NOMO-1 treated with dmso at 0.1 percent for 144 hours (cell line): Measurements from ENCODE around the gene STX3.
"Not testable (repeated sequence)": the region's sequence is repeated elsewhere in the genome, so short reads cannot be mapped to it uniquely, and the experiment has no call there.

Source experiments
- DNase-seq: peaks from one replicate; lab custom pipeline; 2025; ENCODE audit not compliant: unreplicated experiment; lab: John Stamatoyannopoulos, UW

The STX3 gene

GRCh38 chr11:59756845-59757244, 1.7 kb downstream of the STX3 start:
- peak; percentile 30 for DNase-seq

GRCh38 chr11:59758401-59759037, 3.3 kb downstream of the STX3 start:
- DNase-seq, result no peak

- no peak for DNase-seq
These were observed 4.7 kb downstream of the STX3 start for GRCh38 chr11:59759900-59760299.

DNA sequence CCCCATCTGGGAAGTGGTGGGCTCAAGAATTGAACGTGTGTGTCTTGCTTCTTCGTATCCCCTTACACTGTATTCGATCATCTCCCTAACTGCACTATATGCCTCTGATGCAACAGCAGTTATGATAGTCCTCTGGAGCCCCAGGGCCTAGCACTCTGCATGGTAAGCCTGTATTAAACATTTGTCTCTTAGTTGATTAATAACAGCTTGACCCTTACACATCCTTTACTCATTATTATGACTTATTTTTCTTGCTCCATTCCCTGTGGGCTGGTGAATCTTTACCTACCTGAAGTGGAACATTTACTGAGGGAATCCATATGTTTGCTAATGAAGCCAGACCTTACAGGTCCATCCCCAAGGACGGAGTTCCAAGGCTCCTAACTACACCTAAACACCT, 5.6 kb downstream of the STX3 start:
- DNase-seq, result no peak

DNA sequence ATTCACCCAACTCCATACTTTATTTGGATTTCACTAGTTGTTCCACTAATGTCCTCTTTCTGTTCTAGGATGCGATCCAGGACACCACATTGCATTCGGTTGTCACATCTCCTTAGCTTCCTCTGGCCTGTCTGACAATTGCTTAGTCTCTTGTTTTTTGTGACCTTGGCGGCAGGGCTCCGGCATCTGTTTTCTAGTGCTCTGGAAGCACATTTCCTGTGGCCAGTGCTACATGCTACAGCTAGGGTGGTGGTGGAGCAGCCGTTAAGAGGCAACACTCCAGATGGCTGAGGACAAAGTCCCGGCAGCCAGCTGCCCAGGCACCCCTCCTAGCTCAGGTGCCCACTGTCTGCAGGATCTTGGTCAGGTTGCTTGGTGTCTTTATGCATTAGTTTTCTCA, 6.8 kb downstream of the STX3 start:
- no peak for DNase-seq

- DNase-seq, result no peak
These were observed 10.0 kb downstream of the STX3 start for GRCh38 chr11:59765068-59765735.

DNA sequence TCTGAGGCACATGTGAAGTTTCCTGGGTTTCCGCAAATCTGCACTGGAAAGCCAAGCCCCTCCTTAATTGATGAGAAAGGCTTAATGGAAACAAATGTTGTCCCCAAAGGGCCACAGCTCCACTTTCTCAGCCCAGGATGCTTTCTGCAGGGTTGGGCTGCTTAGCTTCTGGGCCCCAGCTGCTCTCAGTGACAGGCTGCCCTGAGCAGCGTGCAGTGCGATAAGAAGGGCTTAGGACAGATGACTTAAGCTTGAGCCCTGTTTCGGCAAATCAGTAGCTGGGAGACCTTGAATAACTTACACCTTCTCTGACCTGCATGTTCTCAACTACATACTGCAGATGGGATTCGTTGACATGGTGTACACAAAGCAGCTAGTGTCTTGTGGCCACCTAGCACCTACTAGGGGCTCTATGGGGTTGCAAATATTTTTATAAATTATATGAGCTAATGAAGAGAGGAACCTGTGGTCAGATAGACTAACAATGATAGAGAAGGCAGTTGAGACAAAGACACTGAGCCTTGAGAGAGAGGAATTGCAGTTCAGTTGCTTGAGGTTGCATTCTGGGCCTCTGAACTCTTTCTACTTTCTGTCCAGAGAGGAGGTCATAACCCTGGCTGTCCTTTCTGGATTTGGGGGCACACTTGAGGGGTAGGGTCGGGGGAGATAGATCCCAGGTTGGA, 11.5 kb downstream of the STX3 start:
- DNase-seq, result no peak

GRCh38 chr11:59767225-59767611, 12.0 kb downstream of the STX3 start:
- no peak for DNase-seq

DNA sequence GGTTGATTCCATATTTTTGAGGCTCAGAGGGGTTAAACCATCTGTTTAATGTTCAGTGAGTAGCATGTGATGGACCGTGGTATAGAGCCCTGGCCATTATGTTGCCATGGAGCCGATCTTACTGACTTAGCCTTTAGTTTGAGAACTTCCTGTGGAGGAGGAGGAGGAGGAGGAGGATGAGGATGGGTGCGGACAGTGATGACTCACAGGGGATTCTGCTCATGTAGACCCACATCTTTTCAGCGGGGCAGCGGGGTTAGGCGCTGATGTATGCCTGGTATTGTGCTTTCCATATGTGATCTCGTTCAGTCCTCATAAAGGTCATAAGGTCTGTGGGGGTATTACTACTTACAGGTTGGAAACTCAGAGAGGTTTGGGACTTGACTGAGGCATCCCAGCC, 13.9 kb downstream of the STX3 start:
- DNase-seq, result no peak

- no peak for DNase-seq
These were observed 14.7 kb downstream of the STX3 start for GRCh38 chr11:59769828-59770227.

DNA sequence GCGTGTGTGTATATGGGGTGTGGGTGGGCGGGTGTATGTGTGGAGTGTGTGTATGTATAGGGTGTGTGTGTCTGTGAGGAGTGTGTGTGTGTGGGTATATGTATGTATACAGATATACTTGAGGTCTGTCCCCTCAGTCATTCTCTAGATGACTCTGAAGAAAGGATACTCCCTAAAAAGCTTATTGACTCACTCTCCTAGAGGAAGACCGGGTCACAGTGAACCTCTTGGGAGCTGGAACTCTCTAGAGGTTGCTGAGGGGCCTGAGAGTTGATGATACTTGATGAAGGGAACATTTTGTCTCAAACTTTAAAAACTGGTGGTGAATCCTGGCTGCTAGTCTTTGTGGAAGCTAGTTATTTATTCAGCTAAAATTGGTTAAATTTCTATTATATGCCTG, 15.1 kb downstream of the STX3 start:
- DNase-seq, result no peak

- DNase-seq, result no peak
These were observed 15.7 kb downstream of the STX3 start for GRCh38 chr11:59770869-59771268.

DNA sequence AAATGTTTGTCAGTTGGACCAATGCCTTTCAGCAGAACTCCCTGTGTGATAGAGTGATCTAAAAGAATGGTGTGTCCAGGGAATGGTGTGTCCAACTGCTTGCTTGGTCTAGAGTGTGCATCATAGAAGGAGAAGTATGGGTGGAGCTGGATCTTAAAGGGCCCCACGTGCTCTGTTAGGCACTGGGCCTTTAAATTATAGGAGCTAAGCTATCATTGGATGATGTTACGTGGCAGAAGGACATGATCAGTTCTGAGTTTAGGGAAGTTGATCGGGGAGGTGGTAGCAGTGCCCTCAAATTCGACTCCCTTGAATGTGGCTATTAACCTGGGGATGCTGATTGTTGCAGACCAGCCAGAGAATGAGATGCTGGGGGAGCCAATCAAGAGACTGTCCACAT, 16.4 kb downstream of the STX3 start:
- DNase-seq, result peak; percentile 27

- no peak for DNase-seq
These were observed 17.9 kb downstream of the STX3 start for GRCh38 chr11:59773083-59773440.

DNA sequence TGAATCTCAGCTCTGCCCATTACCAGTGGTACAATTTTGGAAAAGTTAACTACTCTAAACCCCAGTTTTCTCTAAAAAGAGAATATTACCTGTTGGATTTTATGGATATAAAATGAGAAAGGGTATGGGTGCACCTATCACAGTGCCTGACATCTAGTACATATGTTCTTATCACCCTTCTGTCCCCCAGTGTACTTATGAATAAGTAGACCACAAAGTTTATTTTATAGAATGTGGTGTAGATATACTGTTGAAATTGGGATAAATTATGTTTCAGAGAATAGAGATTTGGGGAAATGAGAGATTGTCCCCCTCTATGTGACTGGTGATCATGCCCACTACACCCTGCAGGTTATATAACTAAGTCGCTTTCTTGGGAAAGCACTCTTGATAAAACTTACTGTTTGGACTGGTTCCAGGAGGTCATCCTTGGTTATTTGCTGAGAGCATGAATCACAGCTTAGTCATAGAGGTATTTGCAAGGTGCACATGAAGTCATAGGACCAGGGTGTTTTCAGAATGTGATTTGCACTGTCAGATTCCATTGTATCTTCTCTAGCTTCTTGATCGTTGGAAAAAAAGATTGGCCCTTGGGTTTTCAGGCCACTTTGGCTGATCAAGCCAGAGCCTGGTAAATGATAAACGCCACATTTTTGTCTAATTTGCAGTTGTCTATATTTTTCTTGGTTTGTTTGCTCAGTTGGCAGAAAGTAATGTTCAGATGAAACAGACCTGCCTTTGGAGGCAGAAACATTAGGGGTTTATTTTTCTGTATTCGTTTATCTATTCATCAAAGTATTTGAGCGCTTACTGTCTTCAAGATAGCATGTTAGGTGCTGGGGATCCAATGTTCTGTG, 21.3 kb downstream of the STX3 start:
- no peak for DNase-seq

GRCh38 chr11:59777104-59777503, 21.9 kb downstream of the STX3 start:
- no peak for DNase-seq

DNA sequence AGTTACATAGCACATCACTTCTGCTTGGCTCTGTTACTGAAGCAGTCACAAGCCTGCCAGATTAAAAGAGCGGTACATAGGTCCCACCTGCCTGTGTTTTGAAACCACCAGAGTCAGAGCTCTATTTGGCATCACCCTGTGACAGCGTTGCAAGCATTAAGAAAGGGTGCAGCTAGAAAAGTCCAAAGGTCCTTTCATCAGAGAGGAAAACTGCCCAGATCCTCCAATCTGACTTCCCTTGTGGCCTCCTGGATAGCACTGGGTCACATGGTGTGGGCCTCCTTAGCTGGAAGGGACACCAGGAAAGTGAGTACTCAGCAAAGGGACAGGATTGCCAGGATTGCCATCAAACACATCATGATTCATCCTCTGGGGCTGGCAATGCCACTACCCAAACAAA, 22.9 kb downstream of the STX3 start:
- no peak for DNase-seq

DNA sequence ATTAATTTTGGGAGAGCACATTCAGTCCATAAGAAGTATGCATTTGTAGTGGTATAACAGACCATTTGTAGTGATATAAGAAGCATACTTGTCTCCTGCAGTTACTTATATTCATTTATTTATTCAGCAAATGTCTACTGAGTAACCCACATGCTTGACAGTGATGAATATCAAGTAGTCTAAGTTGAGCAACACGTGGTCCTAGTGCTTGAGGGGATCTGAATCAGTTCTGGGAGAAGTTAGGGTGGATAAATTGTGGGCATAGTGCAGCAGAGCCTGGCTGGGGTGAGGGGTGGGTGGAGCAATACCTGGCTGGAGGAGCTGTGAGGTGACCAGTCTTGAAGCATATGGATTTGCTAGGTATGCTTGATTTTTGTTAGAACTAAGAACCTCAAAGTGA, 24.3 kb downstream of the STX3 start:
- DNase-seq, result no peak

DNA sequence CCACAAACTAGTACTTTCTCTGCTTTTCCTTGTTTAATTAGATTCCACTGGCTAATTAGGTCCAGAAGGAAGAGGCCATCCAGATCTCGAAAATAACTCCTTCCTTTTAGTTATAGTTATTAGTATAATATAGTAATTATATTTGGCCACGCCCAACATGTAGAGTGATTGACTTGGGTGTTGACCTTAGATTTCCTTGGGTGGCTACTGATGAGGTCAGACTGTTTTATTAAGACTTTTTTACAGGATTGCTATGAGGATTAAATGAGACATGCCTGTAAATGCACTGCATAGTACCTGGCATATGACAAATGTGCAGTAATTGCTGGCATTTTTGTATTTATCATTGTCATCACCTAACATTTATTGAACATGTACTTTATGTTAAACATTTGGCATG, 26.9 kb downstream of the STX3 start:
- DNase-seq, result no peak

DNA sequence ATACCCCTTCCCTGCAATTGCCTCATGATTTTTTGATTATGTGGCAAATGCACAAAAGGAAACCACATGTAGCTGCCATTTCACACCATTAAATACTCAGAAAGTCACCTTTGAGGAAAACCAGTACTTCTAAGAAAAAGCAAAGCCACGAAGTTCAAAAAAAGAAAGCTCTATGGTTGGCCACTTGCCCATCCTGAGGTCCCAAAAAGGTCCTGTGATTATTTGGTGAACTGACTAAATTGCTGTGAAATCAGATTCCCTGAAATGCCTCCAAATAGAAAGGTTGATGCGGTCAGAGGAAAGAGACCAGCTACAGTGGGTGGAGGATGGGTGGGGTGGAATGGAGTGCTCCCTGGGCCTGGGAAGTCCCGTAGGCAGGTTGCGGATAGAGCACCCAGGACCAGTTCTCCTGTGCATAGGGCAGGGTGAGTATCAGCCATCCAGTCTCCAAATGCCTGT, 28.5 kb downstream of the STX3 start:
- DNase-seq, result no peak

GRCh38 chr11:59784441-59784840, 29.3 kb downstream of the STX3 start:
- DNase-seq, result not testable (repeated sequence)

- no peak for DNase-seq
These were observed 30.6 kb downstream of the STX3 start for GRCh38 chr11:59785818-59786217.
